Measurements from ENCODE around the gene ZNF670.

DNA sequence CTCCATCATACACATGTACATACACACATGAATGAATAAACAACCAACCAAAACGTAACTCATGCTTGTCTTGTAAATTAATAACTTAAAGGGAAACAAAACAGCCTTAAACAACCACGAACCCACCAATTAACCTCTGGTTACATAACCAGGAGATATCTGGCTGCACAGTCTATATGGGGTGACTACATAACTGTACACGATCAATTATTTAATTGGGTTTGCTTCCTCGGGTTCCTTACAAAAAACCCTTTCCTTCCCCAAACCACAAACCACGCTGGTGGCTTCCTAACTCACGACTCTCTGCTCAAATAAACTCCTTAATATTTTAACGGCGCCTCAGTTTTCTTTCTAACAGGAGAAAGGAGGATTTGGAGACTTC is 744 bp downstream of the ZNF670 start:
- TF ChIP-seq, protein P1, sequence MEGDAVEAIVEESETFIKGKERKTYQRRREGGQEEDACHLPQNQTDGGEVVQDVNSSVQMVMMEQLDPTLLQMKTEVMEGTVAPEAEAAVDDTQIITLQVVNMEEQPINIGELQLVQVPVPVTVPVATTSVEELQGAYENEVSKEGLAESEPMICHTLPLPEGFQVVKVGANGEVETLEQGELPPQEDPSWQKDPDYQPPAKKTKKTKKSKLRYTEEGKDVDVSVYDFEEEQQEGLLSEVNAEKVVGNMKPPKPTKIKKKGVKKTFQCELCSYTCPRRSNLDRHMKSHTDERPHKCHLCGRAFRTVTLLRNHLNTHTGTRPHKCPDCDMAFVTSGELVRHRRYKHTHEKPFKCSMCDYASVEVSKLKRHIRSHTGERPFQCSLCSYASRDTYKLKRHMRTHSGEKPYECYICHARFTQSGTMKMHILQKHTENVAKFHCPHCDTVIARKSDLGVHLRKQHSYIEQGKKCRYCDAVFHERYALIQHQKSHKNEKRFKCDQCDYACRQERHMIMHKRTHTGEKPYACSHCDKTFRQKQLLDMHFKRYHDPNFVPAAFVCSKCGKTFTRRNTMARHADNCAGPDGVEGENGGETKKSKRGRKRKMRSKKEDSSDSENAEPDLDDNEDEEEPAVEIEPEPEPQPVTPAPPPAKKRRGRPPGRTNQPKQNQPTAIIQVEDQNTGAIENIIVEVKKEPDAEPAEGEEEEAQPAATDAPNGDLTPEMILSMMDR (IDR thresholded peaks at IDR 0.05) = no peak
- no peak for TF ChIP-seq POLR2A (IDR thresholded peaks at IDR 0.05)

Measured in uterus (tissue), 2 donors.